Hematopoietic multipotent progenitor cell treated with erythropoietin and hydrocortisone succinate and interleukin-3 and kit ligand, for 4 days (in vitro differentiated cells): ENCODE results near the gene NOTCH2.

Experiments used
- DNase-seq: peaks from one replicate; pipeline ENCODE4 v3.0.0-alpha.2; 2015

Gene NOTCH2

GRCh38 chr1:119971710-119972570 is 97.5 kb downstream of the NOTCH2 start:
- no peak for DNase-seq

DNA sequence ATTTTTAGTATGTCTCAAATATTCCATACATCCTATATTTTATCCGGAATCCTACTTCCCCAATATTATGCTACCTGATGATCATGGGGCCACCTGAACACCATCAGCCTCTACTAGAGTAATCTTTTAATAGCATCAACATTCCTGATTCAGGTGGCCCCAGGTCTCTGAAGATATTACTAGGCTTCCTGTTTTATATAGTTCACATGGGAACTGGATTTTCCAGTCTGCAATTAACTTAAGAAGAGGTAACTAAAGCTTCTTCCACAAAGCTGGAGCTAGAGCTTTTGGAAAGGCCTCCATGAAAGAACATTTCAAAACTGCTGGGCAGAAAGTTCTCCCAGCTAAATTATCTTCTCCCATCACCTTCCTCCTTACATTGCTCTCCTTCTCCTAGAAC is 100.9 kb downstream of the NOTCH2 start:
- no peak for DNase-seq

DNA sequence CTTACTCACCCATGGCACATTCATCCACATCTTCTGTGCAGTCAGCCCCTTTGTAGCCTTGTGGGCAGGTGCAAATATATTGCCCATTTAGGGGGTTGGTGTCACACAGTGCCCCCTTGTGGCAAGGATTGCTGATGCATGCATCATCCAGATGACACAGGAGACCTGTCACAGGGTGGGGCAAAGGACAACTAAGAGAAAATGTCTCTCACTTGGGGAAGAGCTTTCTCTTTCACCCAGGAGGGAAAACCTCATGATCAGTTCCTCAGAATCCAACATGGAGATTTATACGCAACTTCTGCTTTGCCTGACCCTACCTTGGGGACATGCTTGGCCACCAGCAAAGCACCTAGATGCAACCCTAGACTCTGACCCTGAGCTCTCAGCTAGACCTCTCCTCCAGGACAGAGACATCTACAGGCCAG is 101.4 kb downstream of the NOTCH2 start:
- DNase-seq: peak; percentile 87

DNA sequence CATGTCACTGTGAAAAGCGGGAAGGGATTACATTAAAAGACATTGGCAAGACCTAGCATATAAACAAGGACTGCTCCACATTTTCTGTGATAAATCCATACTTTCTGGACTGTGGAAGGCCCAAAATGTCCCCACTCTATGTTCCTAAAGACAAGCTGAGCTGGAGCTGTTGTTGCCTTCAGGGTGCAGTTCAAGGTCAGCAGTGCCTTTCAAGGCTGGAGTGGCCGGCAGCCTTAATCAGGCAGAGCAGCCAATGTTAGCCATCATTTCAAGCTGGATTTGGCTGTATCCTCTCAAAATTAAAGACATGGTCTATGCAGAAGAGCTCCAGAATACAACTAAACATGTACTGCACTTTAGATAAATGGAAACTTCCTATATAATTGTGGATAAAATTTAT is 102.8 kb downstream of the NOTCH2 start:
- DNase-seq: no peak

DNA sequence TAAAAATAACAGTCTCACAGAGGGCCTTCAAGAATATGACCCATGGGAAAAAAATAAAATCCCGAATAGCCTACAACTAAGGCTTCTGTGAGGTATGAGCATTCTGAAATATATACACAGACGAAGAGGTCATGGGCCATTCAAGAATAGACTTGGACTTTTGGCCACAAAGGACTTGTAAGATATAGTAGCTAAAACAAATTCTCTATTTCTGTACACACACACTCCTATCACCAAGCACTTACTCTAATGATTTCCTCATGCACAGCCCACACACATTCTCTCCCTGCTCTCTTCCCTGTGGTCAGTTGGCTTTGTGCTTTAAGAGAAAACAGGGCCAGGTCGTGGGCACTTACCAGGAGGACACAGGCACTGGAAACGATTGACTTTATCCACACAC is 103.4 kb downstream of the NOTCH2 start:
- DNase-seq: no peak

DNA sequence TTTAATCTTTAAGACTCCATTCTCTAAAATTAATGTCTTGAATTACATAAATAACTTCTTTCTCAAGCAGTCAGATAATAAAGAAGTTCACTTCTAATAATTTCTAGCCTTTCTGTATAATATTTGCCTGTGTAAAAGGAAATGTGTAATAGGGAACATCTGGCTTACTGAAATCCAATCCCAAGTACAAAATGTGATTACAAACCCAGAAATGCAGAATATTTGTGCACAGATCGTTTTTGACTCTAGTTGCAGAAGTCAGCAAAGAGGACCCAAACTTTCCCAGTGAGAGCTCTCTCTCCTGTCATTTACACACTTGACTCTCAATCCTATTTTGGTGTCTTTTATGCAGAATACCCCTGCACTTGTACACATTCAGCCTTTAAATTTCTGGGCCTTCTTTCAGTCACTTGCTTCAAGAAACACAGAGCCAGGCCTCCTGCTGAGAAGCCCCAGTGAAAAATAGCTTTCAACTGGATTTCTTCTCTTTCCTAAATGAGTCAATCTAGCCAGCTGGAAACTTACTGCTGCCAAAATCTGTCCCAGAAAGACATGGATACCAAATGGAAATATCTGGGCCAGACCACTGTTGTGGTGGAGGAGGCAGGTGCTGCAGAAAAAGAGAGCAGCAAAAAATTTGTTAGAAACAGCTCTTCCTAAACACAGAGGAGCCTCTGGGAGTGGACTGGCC is 104.6 kb downstream of the NOTCH2 start:
- DNase-seq: no peak

- no peak for DNase-seq
Measured at GRCh38 chr1:119962296-119962968, 107.0 kb downstream of the NOTCH2 start.

DNA sequence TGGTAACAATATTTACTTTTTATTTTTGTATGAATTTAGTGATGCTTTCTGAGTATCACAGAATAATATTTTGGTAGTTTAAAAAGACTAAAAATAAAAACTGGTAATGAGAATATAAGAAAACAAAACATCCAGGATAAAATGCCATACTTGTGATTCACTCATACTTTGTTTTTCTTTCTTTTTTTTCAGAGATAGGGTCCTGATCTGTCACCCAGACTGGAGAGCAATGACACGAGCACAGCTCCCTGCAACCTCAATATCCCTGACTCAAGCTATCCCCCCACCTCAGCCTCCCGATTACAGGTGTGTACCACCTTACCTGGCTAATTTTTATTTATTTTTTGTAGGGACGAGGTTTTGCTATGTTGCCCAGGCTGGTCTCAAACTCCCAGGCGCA is 109.0 kb downstream of the NOTCH2 start:
- no peak for DNase-seq

GRCh38 chr1:119959268-119960220 is 109.9 kb downstream of the NOTCH2 start:
- DNase-seq: no peak

- DNase-seq: no peak
Measured at GRCh38 chr1:119958223-119958622, 111.2 kb downstream of the NOTCH2 start.

DNA sequence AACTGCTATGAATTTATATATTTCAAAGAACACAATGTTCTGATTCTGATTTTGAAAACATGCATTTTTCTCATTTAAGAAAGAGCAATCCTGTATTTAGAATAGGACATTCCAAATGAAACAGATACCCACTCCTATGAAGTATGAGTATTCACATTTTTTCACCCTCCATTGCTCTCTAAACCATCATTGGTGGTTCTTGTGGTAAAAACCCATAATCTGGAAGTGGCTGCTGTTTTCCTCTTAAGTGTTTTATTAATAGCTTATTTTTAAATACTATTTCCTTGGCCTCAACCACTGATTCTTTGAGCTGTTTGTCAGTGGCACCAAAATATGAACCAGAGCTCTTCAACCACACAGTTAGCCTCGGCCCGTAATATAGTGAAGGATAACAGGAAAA is 113.2 kb downstream of the NOTCH2 start:
- peak; percentile 16 for DNase-seq

DNA sequence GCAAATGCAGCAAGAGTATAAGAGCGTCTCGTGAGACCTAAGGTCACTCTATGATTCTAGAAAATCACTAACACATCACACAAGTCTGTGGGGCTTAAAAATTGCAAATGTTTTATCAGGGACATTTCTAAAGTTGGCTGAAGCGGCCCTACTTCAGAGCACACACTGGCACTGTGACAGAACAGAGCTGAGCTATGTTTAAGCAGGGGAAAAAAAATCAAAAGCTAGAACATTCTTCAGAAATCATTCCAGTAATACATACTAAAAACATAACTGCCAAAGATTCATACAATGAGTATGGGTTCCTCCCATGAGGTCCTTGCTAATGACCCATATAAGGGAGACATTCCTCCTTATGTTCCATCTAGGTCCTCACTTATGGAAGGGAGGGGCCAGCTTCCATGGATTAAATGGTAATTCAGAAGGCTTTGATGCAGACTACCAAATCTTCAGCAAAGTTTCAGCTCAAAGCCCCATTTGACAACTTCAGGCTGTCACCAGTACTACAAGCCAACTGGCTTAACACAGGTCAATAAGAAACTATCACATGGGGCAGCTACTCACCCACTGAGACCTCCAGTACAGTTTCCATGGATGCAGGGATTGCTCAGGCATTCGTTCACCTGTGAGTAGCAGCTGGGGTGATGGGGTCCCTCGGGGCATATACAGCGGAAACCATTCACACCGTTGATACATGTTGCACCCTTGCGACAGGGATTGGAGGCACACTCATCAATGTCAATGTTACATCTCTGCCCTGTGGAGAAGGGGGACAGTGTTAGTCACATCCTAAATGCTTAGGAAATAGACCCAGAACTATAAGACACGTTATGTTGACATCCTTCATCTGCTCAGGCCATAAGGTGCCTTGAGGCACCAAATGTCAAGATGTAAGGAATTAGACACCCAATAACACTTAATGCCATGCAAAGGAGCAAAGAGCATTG is 114.7 kb downstream of the NOTCH2 start:
- DNase-seq: peak; percentile 6

DNA sequence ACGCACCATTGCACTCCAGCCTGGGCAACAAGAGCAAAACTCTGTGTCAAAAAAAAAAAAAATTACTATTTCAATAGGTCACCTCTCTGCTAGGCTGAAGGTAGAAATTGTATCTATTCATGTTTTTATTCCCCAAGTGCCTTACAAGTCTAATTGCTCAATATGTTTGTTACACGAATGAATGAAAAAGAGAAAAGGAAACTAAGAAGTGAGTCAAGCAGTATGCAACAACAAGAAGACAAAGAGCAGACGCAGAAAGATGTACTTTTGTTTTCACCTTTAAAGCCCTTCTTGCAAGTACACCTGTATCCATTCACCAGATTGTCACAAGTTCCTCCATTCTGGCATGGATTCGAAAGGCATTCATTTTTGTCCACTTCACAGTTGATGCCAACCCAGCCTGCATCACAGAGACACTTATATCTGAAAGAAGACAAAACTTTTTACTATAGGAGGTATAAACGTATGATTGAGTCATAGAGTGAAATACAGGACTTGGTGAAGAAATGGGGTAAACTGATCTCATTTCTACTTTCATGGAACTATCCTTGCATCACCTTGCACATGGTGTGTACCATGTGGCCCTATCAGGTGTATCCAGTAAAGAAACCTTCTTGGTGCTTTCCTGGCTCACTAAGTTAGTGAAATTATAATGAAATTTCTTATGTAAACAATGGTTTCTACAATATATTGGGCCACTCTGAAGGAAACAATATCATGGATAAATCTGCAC is 116.0 kb downstream of the NOTCH2 start:
- no peak for DNase-seq

DNA sequence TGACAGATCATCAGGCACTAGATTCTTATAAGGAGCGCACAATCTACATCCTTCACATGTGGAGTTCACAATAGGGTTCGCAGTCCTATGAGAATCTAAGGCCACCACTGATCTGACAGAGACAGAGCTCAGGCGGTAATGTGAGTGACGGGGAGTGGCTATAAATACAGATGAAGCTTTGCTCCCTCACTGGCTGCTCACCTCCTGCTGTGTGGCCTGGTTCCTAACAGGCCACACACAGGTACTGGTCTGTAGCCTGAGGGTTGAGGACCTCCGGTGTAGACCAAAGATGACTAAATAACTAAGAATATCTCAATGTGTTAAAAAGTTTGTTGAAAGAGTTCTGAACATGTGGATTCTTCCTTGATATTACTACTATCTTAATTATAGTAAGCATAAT is 117.0 kb downstream of the NOTCH2 start:
- no peak for DNase-seq

DNA sequence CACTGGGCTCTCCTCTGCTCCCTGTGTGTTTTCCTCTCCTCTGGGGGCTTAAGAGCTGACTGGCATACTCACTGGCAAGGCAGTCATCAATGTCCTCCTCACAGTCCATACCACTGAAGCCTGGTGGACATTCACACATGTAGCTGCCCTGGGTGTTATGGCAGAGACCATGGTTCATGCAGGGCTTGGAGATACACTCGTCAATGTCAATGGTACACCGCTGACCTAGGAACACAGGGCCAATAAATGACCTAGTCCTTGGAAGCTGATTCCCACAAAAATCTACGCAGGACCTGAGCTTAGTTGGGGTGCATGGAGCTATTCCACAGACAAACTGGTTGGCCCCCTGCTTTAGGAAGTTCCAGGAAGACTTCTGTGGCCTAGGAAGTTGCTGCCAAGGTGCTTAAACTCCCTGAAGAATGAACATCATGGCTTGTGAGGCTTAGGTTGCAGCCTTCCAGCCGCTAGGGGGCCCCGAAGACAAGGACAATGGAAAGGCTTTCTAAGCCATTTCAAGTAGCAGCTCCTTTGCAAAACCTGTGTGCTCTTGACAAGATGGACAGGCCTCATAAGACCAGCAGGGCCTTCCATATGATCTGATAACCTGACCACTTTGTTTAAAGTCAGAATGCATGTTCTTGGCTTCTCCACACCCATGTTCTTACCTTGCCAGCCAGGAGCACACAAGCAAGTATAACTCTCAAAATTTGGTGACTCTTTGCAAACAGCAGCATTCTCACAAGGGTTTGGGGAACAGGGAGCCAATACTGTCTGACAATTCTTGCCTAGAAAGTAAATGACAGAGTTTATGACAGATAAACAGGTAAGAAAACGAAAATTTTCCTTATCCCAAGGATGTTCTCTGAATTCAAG is 120.9 kb downstream of the NOTCH2 start:
- DNase-seq: peak; percentile 90

- no peak for DNase-seq
Measured at GRCh38 chr1:119947468-119947867, 122.0 kb downstream of the NOTCH2 start.

- DNase-seq: peak; percentile 6
Measured at GRCh38 chr1:119946724-119947123, 122.7 kb downstream of the NOTCH2 start.

DNA sequence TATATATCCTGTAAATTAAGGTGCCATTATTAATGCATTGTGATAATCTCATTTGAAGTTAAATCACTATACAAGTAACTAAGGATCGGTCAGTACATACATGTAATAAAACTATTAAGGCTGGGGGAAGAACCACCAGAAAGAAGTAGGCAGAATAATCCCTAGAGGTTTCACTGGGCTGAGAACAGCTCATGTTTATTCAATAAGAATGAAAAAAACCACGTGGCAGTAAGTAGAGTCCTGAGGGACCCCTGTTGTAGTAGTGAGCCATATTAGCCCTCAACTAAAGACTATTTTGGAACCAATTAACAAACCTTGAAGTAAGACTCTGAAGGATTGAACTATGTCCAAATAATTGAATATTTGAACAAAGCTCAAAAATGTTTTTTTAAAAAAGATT is 126.2 kb downstream of the NOTCH2 start:
- DNase-seq: no peak

DNA sequence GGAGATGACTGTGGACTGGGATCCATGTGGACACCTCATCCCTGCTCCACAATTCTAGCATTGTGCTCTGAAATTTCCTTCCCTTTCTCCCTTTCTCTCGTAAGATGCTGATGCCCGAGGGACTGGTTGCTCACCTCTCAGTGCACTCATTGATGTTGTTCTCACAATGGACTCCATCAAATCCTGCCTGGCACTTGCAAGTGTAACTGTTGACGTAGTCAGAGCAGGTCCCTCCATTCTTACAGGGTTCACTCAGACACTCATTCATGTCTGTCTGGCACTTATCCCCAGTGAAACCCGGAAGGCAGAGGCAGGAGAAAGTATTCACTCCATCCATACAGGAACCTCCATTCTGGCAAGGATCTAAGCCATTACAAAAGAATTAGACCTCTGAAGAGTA is 128.1 kb downstream of the NOTCH2 start:
- DNase-seq: no peak

DNA sequence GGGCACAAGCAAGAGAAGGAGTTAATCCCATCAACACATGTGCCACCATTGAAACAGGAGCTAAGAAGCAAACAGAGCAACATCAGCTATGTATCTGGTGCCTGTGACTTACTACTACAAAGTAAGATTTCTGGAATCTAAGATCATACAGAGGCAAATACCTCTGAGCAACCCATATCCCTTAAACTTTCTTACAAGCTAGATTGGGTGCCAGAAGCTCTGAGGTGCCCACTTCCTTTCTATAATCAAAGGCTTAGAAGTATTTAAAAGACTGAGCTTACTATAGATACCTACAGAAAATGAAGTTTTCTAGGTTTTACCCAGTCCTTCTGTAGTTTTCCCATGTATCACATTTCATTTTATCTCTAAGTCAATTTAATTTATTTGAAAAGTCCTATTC is 128.8 kb downstream of the NOTCH2 start:
- no peak for DNase-seq
